ENCODE measurements around the gene NEAT1. TPM values are rescaled to one million over a fixed set of nuclear protein-coding genes. Genes with fewer than 3 reads are reported as not detected.

Gene NEAT1
- total RNA-seq, 1 experiment from 2014 or later, result 938 TPM

DNA sequence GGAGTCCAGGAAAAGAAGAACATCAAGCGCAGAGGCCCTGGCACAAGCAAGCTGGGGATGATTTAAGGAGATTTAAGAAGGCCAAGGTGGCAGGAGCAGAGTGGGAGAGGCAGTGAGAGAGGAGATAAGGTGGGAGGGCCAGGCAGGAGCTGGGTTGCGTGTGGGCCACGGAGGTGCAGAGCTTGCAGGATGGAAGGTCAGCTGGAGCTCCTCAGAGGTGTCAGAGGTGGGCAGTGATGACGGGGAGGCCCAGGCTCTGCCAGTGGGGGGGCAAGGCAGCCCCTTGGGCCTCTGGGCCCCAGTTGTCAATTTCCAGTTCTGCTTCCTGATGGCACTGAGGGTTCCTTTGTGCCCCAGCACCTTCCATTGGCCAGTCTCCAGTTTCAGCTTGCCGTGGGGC is 29.7 kb upstream of the NEAT1 start:
- H3K4me1 ChIP-seq (replicated peaks; ENCODE audit: insufficient read depth), result peaks cover under 1% of the 10 kb centered on the region; the same call in 1 of the 2 replicates
- no peaks in the 10 kb centered on the region; the same call in 1 of the 2 replicates for H3F3A ChIP-seq (ENCODE audit: insufficient read depth, low read depth)
- H4K20me1 ChIP-seq (ENCODE audit: insufficient read depth), result no peaks in the 10 kb centered on the region
- DNase-seq, result no peak
- H3K27me3 ChIP-seq (ENCODE audit: insufficient read depth, low read depth), result no peaks in the 10 kb centered on the region
- H3K9me3 ChIP-seq (ENCODE audit: insufficient read depth, low read depth), result no peaks in the 10 kb centered on the region
- no peak overlapping the region for H3K4me3 ChIP-seq
- H3K9me2 ChIP-seq (ENCODE audit: insufficient read depth), result no peaks in the 10 kb centered on the region
- TF ChIP-seq EZH2 (IDR thresholded peaks at IDR 0.05; ENCODE audit: low read depth), result no peak
- TF ChIP-seq, protein P1, sequence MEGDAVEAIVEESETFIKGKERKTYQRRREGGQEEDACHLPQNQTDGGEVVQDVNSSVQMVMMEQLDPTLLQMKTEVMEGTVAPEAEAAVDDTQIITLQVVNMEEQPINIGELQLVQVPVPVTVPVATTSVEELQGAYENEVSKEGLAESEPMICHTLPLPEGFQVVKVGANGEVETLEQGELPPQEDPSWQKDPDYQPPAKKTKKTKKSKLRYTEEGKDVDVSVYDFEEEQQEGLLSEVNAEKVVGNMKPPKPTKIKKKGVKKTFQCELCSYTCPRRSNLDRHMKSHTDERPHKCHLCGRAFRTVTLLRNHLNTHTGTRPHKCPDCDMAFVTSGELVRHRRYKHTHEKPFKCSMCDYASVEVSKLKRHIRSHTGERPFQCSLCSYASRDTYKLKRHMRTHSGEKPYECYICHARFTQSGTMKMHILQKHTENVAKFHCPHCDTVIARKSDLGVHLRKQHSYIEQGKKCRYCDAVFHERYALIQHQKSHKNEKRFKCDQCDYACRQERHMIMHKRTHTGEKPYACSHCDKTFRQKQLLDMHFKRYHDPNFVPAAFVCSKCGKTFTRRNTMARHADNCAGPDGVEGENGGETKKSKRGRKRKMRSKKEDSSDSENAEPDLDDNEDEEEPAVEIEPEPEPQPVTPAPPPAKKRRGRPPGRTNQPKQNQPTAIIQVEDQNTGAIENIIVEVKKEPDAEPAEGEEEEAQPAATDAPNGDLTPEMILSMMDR (conservative IDR thresholded peaks at IDR 0.05), result no peak
- H3K4me2 ChIP-seq, result no peak overlapping the region
- intact Hi-C loops (cut with micrococcal nuclease; ENCODE audit: unreplicated experiment), result no loop called here
- ChIA-PET POLR2A (ENCODE audit: unreplicated experiment) (no interaction called here), CTCF (no interaction called here)
- BruUV-seq (replicated peaks), result no TSS peak
- H3K79me2 ChIP-seq (ENCODE audit: low read depth), result no peaks in the 10 kb centered on the region; the same call in 1 of the 2 replicates
- H3K27ac ChIP-seq, result no peak overlapping the region
- no peaks in the 10 kb centered on the region for H3K36me3 ChIP-seq (ENCODE audit: low read depth)
- H2AFZ ChIP-seq, result no peak overlapping the region

DNA sequence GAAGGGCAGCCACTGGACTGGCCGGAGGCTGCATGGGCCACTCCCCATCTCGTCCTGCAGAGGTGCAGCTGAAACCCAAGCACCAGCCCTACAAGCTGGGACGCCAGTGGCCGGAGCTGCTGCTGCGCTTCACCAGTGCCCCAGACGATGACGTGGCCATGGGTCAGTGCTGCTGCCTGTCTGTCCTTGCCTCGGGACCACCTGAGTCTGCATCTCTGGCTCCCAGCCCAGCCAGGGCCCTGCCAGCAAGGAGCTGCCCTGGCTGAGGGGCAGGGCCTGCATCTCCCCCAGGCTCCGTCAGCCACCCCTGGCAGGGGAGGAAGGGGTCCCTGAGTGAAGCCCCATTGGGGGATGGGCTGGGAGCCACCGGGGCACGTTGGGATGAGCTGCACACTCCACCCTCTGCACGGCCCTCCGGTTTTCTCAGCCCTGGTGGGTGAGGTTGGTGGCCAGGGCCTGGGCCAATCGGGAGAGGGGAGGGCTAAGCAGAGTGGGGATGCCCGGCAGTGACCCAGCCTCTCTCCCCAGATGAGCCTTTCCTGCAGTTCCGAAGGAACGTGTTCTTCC is 29.0 kb upstream of the NEAT1 start:
- Histone ChIP-seq H3K27me3 (ENCODE audit: insufficient read depth, low read depth) (no peaks in the 10 kb centered on the region), H3F3A (ENCODE audit: insufficient read depth, low read depth) (no peaks in the 10 kb centered on the region), H2AFZ (no peak overlapping the region), H3K9me3 (ENCODE audit: insufficient read depth, low read depth) (no peaks in the 10 kb centered on the region), H3K9me2 (ENCODE audit: insufficient read depth) (no peaks in the 10 kb centered on the region), H3K4me2 (no peak overlapping the region), H3K36me3 (ENCODE audit: low read depth) (no peaks in the 10 kb centered on the region), H3K79me2 (ENCODE audit: low read depth) (no peaks in the 10 kb centered on the region; the same call in 1 of the 2 replicates), H4K20me1 (ENCODE audit: insufficient read depth) (no peaks in the 10 kb centered on the region), H3K4me1 (replicated peaks; ENCODE audit: insufficient read depth) (no peaks in the 10 kb centered on the region), H3K27ac (no peak overlapping the region), H3K4me3 (no peak overlapping the region)
- TF ChIP-seq, protein P1 (conservative IDR thresholded peaks at IDR 0.05), result no peak
- no peak for TF ChIP-seq EZH2 (IDR thresholded peaks at IDR 0.05; ENCODE audit: low read depth)
- POLR2A ChIA-PET (ENCODE audit: unreplicated experiment), result no interaction called here
- CTCF ChIA-PET, result no interaction called here
- intact Hi-C loops (cut with micrococcal nuclease; ENCODE audit: unreplicated experiment), result no loop called here
- BruUV-seq (replicated peaks), result no TSS peak
- DNase-seq, result no peak

DNA sequence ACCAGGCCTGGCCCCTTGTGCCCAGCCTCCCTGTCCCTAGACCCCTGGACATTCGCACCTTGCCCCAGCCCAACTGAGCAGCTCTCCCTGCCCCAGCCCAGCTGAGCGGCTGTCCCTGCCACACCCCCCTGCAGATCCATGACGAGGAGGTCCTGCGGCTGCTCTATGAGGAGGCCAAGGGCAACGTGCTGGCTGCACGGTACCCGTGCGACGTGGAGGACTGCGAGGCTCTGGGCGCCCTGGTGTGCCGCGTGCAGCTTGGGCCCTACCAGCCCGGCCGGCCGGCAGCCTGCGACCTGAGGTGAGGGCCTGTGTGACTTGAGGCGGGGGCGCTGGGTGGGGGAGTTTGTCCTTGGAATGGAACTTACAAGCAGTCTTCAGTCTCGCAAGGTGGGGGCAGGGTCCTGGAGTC is 28.5 kb upstream of the NEAT1 start:
- no TSS peak for BruUV-seq (replicated peaks)
- no peak overlapping the region for H3K27ac ChIP-seq
- no peak overlapping the region for H3K4me3 ChIP-seq
- H3K27me3 ChIP-seq (ENCODE audit: insufficient read depth, low read depth), result no peaks in the 10 kb centered on the region
- no peaks in the 10 kb centered on the region for H3K36me3 ChIP-seq (ENCODE audit: low read depth)
- H4K20me1 ChIP-seq (ENCODE audit: insufficient read depth), result no peaks in the 10 kb centered on the region
- no peaks in the 10 kb centered on the region for H3K4me1 ChIP-seq (replicated peaks; ENCODE audit: insufficient read depth)
- ChIA-PET CTCF (no interaction called here), POLR2A (ENCODE audit: unreplicated experiment) (no interaction called here)
- no peak for TF ChIP-seq EZH2 (IDR thresholded peaks at IDR 0.05; ENCODE audit: low read depth)
- TF ChIP-seq, protein P1 (conservative IDR thresholded peaks at IDR 0.05), result no peak
- no peak overlapping the region for H3K4me2 ChIP-seq
- H3K9me2 ChIP-seq (ENCODE audit: insufficient read depth), result no peaks in the 10 kb centered on the region
- no peaks in the 10 kb centered on the region for H3K9me3 ChIP-seq (ENCODE audit: insufficient read depth, low read depth)
- DNase-seq, result no peak
- no peak overlapping the region for H2AFZ ChIP-seq
- H3K79me2 ChIP-seq (ENCODE audit: low read depth), result no peaks in the 10 kb centered on the region; the same call in 1 of the 2 replicates
- intact Hi-C loops (cut with micrococcal nuclease; ENCODE audit: unreplicated experiment), result no loop called here
- no peaks in the 10 kb centered on the region for H3F3A ChIP-seq (ENCODE audit: insufficient read depth, low read depth)
